Prostate gland (tissue), 2 donors: ENCODE data around the gene AGBL5. TPM values are rescaled to one million over a fixed set of nuclear protein-coding genes. Genes with fewer than 3 reads are reported as not detected.

Experiments
- DNase-seq: peaks from one replicate; pipeline ENCODE4 v3.0.0-alpha.2; 2019; ENCODE audit warnings: low spot score
- H3K27ac ChIP-seq, 2 donors: fragments of 200-600 bp; sonication (generic); 2 replicates each; pipeline ENCODE4 v1.5.1; 2017 to 2019
- H3K27me3 ChIP-seq: fragments of 200-600 bp; sonication (generic); replicated peaks from 2 replicates; pipeline ENCODE4 v1.5.1; 2019; ENCODE audit not compliant: insufficient read depth
- H3K36me3 ChIP-seq, 2 donors: fragments of 200-600 bp; sonication (generic); 1 replicate in 1 of 2; 2 replicates in 1 of 2; pipeline versions ENCODE4 v1.5.1 to v1.8.1; 2017 to 2019
- H3K4me1 ChIP-seq: fragments of 200-600 bp; sonication (generic); replicated peaks from 2 replicates; pipeline ENCODE4 v1.5.1; 2019
- H3K4me3 ChIP-seq, 2 donors: fragments of 200-600 bp; sonication (generic); 2 replicates each; pipeline ENCODE4 v1.5.1; 2017 to 2019
- H3K9me3 ChIP-seq: fragments of 200-600 bp; sonication (generic); 2 replicates; pipeline ENCODE4 v1.5.1; 2017
- POLR2A ChIP-seq: fragments of 450-650 bp; IDR thresholded peaks from one replicate; pipeline ENCODE4 v1.6.1; 2016; ENCODE audit warnings: antibody characterized with exemption, mild to moderate bottlenecking
- POLR2AphosphoS5 ChIP-seq: sonication (generic); formaldehyde crosslinking; IDR thresholded peaks from one replicate; pipeline ENCODE4 v1.6.1; 2017; ENCODE audit warnings: antibody characterized with exemption
- WGBS: methylation state at CpG from one replicate; pipeline ENCODE4 v1.1.5; 2018; 5-methylcytosine and 5-hydroxymethylcytosine counted together
- intact Hi-C: fragments of 100-400 bp; cut with DNase I; formaldehyde crosslinking; loops from one replicate; pipeline ENCODE4 v1.14.2; 2022
- total RNA-seq, 2 donors: library from RNA; depleted of rRNA; stranded (reverse); fragments of >200 nt; gene quantifications; one replicate each; pipeline ENCODE4 v1.1.0, GENCODE V29; 2016
- TF ChIP-seq, protein P1 (sequence below), 4 experiments: fragments of 200-600 bp in 2 of 4; fragments of 450-650 bp in 2 of 4; sonication (generic) in 2 of 4; IDR thresholded peaks; 1 replicate in 3 of 4; 2 replicates in 1 of 4; pipeline ENCODE4 v1.5.1; 2016 to 2019; ENCODE audit warnings: antibody characterized with exemption in 4 of 4, mild to moderate bottlenecking in 2 of 4, moderate library complexity in 2 of 4

The AGBL5 gene
- total RNA-seq, 2 donors from 2014 or later = 31.9 to 87.1 TPM

- 93% methylated on average over 3 of the region's 3 CpGs for WGBS
- H3K27me3 ChIP-seq = no peaks in the 10 kb centered on the region
Measured at GRCh38 chr2:27060323-27060722, 8.9 kb downstream of the AGBL5 start.

DNA sequence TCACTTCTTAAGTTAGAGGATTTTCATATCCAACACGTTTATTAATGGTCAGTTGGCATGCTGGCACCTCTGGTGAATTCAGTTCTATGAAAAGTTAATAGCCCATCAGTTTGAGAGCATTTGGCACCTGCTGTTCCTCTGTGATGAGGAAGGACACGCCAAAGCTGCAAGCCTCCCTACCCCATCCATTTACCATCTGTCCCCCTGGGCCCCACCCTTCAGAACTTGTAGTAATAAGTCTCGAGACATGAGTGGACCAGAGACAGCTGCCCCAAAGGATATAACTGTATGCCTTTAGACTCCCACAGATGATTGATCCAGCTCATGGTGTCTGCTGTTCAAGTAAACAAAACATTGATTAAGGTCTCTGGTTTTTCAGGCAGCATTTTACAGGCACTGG is 13.7 kb downstream of the AGBL5 start:
- intact Hi-C loops = no loop called here
- no peak overlapping the region for H3K27ac ChIP-seq
- H3K9me3 ChIP-seq = no peaks in the 10 kb centered on the region
- WGBS = 75% methylated on average over 3 of the region's 3 CpGs
- TF ChIP-seq POLR2AphosphoS5 = no peak
- no peak for TF ChIP-seq POLR2A
- TF ChIP-seq, protein P1, sequence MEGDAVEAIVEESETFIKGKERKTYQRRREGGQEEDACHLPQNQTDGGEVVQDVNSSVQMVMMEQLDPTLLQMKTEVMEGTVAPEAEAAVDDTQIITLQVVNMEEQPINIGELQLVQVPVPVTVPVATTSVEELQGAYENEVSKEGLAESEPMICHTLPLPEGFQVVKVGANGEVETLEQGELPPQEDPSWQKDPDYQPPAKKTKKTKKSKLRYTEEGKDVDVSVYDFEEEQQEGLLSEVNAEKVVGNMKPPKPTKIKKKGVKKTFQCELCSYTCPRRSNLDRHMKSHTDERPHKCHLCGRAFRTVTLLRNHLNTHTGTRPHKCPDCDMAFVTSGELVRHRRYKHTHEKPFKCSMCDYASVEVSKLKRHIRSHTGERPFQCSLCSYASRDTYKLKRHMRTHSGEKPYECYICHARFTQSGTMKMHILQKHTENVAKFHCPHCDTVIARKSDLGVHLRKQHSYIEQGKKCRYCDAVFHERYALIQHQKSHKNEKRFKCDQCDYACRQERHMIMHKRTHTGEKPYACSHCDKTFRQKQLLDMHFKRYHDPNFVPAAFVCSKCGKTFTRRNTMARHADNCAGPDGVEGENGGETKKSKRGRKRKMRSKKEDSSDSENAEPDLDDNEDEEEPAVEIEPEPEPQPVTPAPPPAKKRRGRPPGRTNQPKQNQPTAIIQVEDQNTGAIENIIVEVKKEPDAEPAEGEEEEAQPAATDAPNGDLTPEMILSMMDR (IDR thresholded peaks at IDR 0.05) = no peak
- H3K4me3 ChIP-seq = no peak overlapping the region
- no peak for DNase-seq
- H3K4me1 ChIP-seq = no peaks in the 10 kb centered on the region
- H3K27me3 ChIP-seq = no peaks in the 10 kb centered on the region
- no peaks in the 10 kb centered on the region for H3K36me3 ChIP-seq

More at GRCh38 chr2:27060323-27060722, 8.9 kb downstream of the AGBL5 start:
- no peak overlapping the region for H3K27ac ChIP-seq
- H3K36me3 ChIP-seq = no peaks in the 10 kb centered on the region
- DNase-seq = no peak
- H3K4me3 ChIP-seq = no peak overlapping the region
- H3K4me1 ChIP-seq = no peaks in the 10 kb centered on the region
- no peaks in the 10 kb centered on the region for H3K9me3 ChIP-seq
- intact Hi-C loops = no loop called here
- TF ChIP-seq, protein P1 (IDR thresholded peaks at IDR 0.05) = no peak
- TF ChIP-seq POLR2A (no peak), POLR2AphosphoS5 (no peak)

DNA sequence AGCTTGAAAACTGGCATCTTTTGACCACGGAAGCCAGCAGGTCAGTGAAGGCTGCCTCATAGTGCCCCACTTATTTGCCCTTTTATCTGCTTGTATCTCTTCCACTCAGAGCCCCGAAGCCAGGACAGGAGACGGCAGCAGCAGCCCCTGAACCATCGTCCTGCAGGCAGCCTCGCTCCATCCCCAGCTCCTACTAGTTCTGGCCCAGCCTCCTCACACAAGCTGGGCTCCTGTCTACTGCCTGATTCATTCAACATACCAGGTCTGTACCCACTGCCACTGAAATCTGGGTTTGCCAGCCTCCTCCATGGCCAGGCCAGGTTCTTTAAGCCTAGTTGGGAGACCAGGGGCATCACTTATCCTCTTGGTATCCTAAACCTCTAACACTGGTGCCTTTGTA is 15.9 kb downstream of the AGBL5 start:
- Histone ChIP-seq H3K27me3 (no peaks in the 10 kb centered on the region), H3K4me3 (no peak overlapping the region), H3K36me3 (no peaks in the 10 kb centered on the region), H3K9me3 (no peaks in the 10 kb centered on the region), H3K4me1 (no peaks in the 10 kb centered on the region), H3K27ac (no peak overlapping the region)
- TF ChIP-seq, protein P1 (IDR thresholded peaks at IDR 0.05) = no peak
- TF ChIP-seq POLR2A (no peak), POLR2AphosphoS5 (no peak)
- no peak for DNase-seq
- intact Hi-C loops = no loop called here
- WGBS = 89% methylated on average over 5 of the region's 5 CpGs

DNA sequence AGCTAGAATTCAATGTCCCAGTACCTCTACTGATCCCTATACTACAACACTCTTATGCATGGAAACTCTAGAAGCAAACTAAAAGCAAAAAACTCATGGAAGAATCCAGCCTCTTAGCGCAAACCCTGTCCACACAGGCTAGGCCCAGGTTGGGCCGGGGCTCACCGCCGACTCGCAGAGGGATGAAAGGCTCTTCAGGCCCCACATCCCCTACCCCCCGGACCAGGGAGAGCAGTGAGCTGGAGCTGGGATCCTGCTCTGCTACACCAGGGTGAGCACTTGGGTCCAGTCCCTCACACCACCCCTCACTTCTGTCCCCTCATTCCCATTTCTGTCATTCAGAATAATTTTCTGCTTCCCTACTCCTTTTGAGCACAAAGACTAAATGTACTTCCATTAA is 18.0 kb downstream of the AGBL5 start:
- Histone ChIP-seq H3K9me3 (no peaks in the 10 kb centered on the region), H3K36me3 (no peaks in the 10 kb centered on the region), H3K4me1 (no peaks in the 10 kb centered on the region), H3K27ac (no peak overlapping the region), H3K27me3 (no peaks in the 10 kb centered on the region), H3K4me3 (no peak overlapping the region)
- intact Hi-C loops = no loop called here
- DNase-seq = no peak
- 89% methylated on average over 6 of the region's 6 CpGs for WGBS
- TF ChIP-seq POLR2A = no peak
- TF ChIP-seq POLR2AphosphoS5 = no peak
- TF ChIP-seq, protein P1 (IDR thresholded peaks at IDR 0.05) = no peak

GRCh38 chr2:27069961-27070618 is 18.6 kb downstream of the AGBL5 start:
- H3K27me3 ChIP-seq = no peaks in the 10 kb centered on the region
- H3K9me3 ChIP-seq = no peaks in the 10 kb centered on the region
- 81% methylated on average over 8 of the region's 8 CpGs for WGBS
- peak overlapping the region in 1 of 2 donors; percentile 93 for H3K27ac ChIP-seq
- H3K4me3 ChIP-seq = peak overlapping the region in 1 of 2 donors; percentile 71
- H3K4me1 ChIP-seq = no peaks in the 10 kb centered on the region
- no peak for TF ChIP-seq POLR2AphosphoS5
- TF ChIP-seq, protein P1 (IDR thresholded peaks at IDR 0.05) = no peak
- TF ChIP-seq POLR2A = no peak
- intact Hi-C loops = loop anchor here (2.0 to 10.0 kb wide), 2 partner anchors 17 to 725 kb away; partner anchors contain the start of genes ADGRF3 and SELENOI
- no peaks in the 10 kb centered on the region for H3K36me3 ChIP-seq
- DNase-seq = no peak
